HG02970 (cell line): ENCODE measurements around the gene RHBDL2.
"Not testable (repeated sequence)": the region's sequence is repeated elsewhere in the genome, so short reads cannot be mapped to it uniquely, and the experiment has no call there.

ENCODE experiments used
- ATAC-seq: cut with Tn5 transposase; IDR thresholded peaks from one replicate; pipeline ENCODE4 v1.9.1; 2021; ENCODE audit warnings: mild to moderate bottlenecking, moderate library complexity, moderate number of reproducible peaks; ENCODE audit not compliant: unreplicated experiment, low FRiP score

RHBDL2 gene

GRCh38 chr1:38836316-38836715 lies 105.3 kb downstream of the RHBDL2 start:
- not testable (repeated sequence) for ATAC-seq
